Gastrocnemius medialis (tissue), 4 donors: ENCODE data around the gene SPACA9. TPM values are rescaled to one million over a fixed set of nuclear protein-coding genes. Genes with fewer than 3 reads are reported as not detected.

Experiments
- ATAC-seq, 2 donors: fragments of 150-250 bp; one replicate each; pipeline ENCODE4 v1.9.1; 2016
- DNase-seq, 2 donors: peaks; one replicate each; pipeline ENCODE4 v3.0.0-alpha.2; 2019
- H3K27ac ChIP-seq, 4 donors: fragments of 200-600 bp; sonication (generic); 1 replicate in 1 of 4; 2 replicates in 3 of 4; pipeline ENCODE4 v1.5.1; 2016 to 2018; ENCODE audit warnings: mild to moderate bottlenecking in 2 of 4, moderate library complexity in 1 of 4
- H3K27me3 ChIP-seq, 3 donors: fragments of 200-600 bp; sonication (generic) in 2 of 3; 1 replicate in 1 of 3; 2 replicates in 2 of 3; pipeline versions ENCODE4 v1.5.1 to v1.6.0; 2016 to 2019; ENCODE audit warnings: mild to moderate bottlenecking in 1 of 3, moderate library complexity in 1 of 3
- H3K36me3 ChIP-seq, 2 donors: fragments of 200-600 bp; sonication (generic) in 1 of 2; one replicate each; pipeline ENCODE4 v1.5.1; 2017 to 2018
- H3K4me1 ChIP-seq, 2 donors: fragments of 200-600 bp; sonication (generic) in 1 of 2; one replicate each; pipeline ENCODE4 v1.5.1; 2016 to 2017; ENCODE audit warnings: mild to moderate bottlenecking in 2 of 2
- H3K4me3 ChIP-seq, 4 donors: fragments of 200-600 bp; sonication (generic) in 3 of 4; 1 replicate in 1 of 4; 2 replicates in 3 of 4; pipeline ENCODE4 v1.5.1; 2016 to 2019; ENCODE audit warnings: mild to moderate bottlenecking in 2 of 4
- H3K9me3 ChIP-seq, 3 donors: fragments of 200-600 bp; sonication (generic) in 2 of 3; 1 replicate in 1 of 3; 2 replicates in 2 of 3; pipeline ENCODE4 v1.5.1; 2016 to 2019
- POLR2A ChIP-seq, 2 donors: fragments of 450-650 bp; IDR thresholded peaks; one replicate each; pipeline ENCODE4 v1.6.1; 2017; ENCODE audit warnings: antibody characterized with exemption in 2 of 2, mild to moderate bottlenecking in 2 of 2, moderate library complexity in 2 of 2
- in situ Hi-C, 4 donors: fragments of 200-750 bp; cut with MboI; loops; one replicate each; pipeline versions ENCODE4 v1.15.0 to v1.8.0; 2017; ENCODE audit warnings: low sequenced_read_pairs in 4 of 4
- intact Hi-C: fragments of 100-400 bp; cut with DNase I; formaldehyde crosslinking; loops from one replicate; pipeline ENCODE4 v1.15.1; 2023; ENCODE audit warnings: low total_unique reads
- total RNA-seq, 4 donors: library from RNA; depleted of rRNA; stranded (reverse); fragments of >200 nt; gene quantifications; one replicate each; pipeline versions ENCODE4 v1.1.0 to v1.2.3, GENCODE V29; 2016
- TF ChIP-seq, protein P1 (sequence below), 5 experiments: fragments of 450-650 bp in 3 of 5; fragments of 200-600 bp in 2 of 5; sonication (generic) in 2 of 5; IDR thresholded peaks in 4 of 5; conservative IDR thresholded peaks in 1 of 5; 1 replicate in 4 of 5; 2 replicates in 1 of 5; pipeline ENCODE4 v1.5.1; 2016 to 2019; ENCODE audit warnings: antibody characterized with exemption in 5 of 5, mild to moderate bottlenecking in 3 of 5, moderate library complexity in 3 of 5

Gene SPACA9
- total RNA-seq, 4 donors from 2014 or later: 0.24 to 2.5 (median 1.0) TPM

DNA sequence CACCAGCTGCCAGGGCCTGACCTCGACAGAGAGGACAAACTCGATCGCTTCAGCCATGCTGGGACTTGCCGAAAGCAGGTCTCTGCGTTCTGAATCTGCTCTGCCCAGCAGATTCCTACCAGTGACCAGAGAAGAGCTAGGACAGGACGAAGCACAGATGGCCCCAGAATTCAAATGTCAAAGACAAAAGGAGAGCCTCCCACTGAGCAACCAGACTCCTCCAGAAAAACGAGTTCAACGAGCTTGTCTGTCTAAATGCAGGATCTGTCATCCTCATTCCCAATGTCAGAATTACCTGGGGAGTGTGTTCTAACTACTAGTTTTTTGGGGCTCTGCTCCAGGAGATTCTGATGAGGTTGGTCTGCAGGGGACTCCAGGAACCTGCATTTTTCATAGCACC is 14.0 kb upstream of the SPACA9 start:
- TF ChIP-seq POLR2A (IDR thresholded peaks at IDR 0.05): no peak
- TF ChIP-seq, protein P1, sequence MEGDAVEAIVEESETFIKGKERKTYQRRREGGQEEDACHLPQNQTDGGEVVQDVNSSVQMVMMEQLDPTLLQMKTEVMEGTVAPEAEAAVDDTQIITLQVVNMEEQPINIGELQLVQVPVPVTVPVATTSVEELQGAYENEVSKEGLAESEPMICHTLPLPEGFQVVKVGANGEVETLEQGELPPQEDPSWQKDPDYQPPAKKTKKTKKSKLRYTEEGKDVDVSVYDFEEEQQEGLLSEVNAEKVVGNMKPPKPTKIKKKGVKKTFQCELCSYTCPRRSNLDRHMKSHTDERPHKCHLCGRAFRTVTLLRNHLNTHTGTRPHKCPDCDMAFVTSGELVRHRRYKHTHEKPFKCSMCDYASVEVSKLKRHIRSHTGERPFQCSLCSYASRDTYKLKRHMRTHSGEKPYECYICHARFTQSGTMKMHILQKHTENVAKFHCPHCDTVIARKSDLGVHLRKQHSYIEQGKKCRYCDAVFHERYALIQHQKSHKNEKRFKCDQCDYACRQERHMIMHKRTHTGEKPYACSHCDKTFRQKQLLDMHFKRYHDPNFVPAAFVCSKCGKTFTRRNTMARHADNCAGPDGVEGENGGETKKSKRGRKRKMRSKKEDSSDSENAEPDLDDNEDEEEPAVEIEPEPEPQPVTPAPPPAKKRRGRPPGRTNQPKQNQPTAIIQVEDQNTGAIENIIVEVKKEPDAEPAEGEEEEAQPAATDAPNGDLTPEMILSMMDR (IDR thresholded peaks at IDR 0.05 in 4 of 5, conservative IDR thresholded peaks at IDR 0.05 in 1 of 5): no peak
- no peaks in the 10 kb centered on the region for H3K36me3 ChIP-seq
- in situ Hi-C loops (no loop called here), intact Hi-C loops (no loop called here)
- ATAC-seq (no peak), DNase-seq (no peak)
- H3K4me3 ChIP-seq: no peak overlapping the region
- no peaks in the 10 kb centered on the region for H3K9me3 ChIP-seq
- no peaks in the 10 kb centered on the region for H3K4me1 ChIP-seq
- H3K27me3 ChIP-seq: no peaks in the 10 kb centered on the region
- H3K27ac ChIP-seq: no peak overlapping the region

DNA sequence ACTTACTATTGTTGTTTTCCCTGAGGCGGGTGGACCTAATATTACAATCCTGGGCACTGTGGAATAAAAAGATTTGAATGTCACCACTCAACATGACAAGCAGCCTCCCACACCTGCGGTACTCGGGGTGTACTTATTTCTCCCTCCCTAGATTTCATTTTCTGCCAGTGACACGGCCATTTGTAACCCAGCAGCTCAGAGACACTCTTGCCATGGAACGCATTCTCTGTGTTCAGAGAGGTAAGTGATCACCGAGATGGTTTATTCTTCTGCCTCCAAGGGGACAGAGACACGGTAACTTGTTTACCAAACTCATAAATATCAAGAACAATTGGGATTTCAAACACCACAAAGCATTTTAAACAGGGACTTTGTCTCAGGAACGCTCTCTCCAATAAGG is 11.8 kb upstream of the SPACA9 start:
- ATAC-seq: no peak
- no peaks in the 10 kb centered on the region for H3K9me3 ChIP-seq
- H3K4me3 ChIP-seq: no peak overlapping the region
- DNase-seq: no peak
- in situ Hi-C loops (no loop called here), intact Hi-C loops (no loop called here)
- H3K36me3 ChIP-seq: no peaks in the 10 kb centered on the region
- H3K27ac ChIP-seq: no peak overlapping the region
- H3K4me1 ChIP-seq: no peaks in the 10 kb centered on the region
- TF ChIP-seq POLR2A (IDR thresholded peaks at IDR 0.05): no peak
- TF ChIP-seq, protein P1 (IDR thresholded peaks at IDR 0.05 in 4 of 5, conservative IDR thresholded peaks at IDR 0.05 in 1 of 5): no peak
- peaks cover 0 to 3% (median 0%) of the 10 kb centered on the region in 3 donors for H3K27me3 ChIP-seq

DNA sequence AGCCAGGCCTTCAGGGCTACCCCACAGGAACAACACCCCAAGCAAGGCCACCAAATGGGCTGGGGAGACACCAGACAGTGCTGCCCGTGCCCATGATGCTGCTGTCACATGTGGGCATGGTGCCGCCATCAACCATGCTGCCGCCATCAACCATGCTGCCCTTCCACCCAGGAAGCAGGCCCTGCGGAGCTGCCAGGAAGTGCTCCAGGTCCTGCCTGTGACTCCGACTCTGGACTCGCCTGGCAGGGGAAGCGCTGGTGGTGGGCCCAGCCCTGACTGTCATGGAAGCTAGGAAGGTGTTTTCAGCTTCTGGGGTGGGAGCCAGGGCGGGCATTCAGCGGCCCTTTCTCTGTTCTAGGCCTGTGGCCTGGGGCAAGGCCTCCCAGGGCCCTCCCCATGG is 9.4 kb upstream of the SPACA9 start:
- no peak overlapping the region for H3K27ac ChIP-seq
- ATAC-seq (no peak), DNase-seq (no peak)
- TF ChIP-seq, protein P1 (IDR thresholded peaks at IDR 0.05 in 4 of 5, conservative IDR thresholded peaks at IDR 0.05 in 1 of 5): no peak
- TF ChIP-seq POLR2A (IDR thresholded peaks at IDR 0.05): no peak
- no peaks in the 10 kb centered on the region for H3K4me1 ChIP-seq
- in situ Hi-C loops (no loop called here), intact Hi-C loops (no loop called here)
- peaks cover 0 to 3% (median 0%) of the 10 kb centered on the region in 3 donors for H3K27me3 ChIP-seq
- no peaks in the 10 kb centered on the region for H3K36me3 ChIP-seq
- no peak overlapping the region for H3K4me3 ChIP-seq
- H3K9me3 ChIP-seq: no peaks in the 10 kb centered on the region

DNA sequence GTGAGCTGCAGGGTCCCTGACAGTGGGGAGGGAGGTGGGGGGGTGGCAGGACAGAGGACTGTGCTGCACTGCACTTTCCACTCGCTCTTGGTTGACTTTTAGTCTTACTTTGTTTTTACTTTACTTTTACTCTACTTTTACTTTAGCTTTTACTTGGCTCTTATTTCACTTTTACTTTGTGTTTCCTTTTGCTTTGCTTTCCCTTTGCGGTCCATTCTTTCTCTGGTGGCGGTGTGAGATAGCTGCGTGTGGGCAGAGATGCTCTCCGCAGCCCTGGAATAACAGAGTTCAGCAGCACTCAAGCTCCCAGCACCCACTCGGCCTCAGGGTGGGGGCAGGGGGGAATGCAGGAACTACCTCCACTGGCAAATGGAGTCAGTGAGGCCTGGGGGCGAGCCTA is 5.3 kb upstream of the SPACA9 start:
- in situ Hi-C loops: no loop called here
- intact Hi-C loops: no loop called here
- H3K4me1 ChIP-seq: peaks cover 0 to 5% of the 10 kb centered on the region in 2 donors
- no peak for ATAC-seq
- no peak overlapping the region for H3K4me3 ChIP-seq
- peaks cover 0 to 8% (median under 1%) of the 10 kb centered on the region in 3 donors for H3K27me3 ChIP-seq
- H3K27ac ChIP-seq: no peak overlapping the region
- DNase-seq: no peak
- H3K9me3 ChIP-seq: no peaks in the 10 kb centered on the region
- no peak for TF ChIP-seq POLR2A (IDR thresholded peaks at IDR 0.05)
- TF ChIP-seq, protein P1 (IDR thresholded peaks at IDR 0.05 in 4 of 5, conservative IDR thresholded peaks at IDR 0.05 in 1 of 5): no peak
- no peaks in the 10 kb centered on the region for H3K36me3 ChIP-seq

DNA sequence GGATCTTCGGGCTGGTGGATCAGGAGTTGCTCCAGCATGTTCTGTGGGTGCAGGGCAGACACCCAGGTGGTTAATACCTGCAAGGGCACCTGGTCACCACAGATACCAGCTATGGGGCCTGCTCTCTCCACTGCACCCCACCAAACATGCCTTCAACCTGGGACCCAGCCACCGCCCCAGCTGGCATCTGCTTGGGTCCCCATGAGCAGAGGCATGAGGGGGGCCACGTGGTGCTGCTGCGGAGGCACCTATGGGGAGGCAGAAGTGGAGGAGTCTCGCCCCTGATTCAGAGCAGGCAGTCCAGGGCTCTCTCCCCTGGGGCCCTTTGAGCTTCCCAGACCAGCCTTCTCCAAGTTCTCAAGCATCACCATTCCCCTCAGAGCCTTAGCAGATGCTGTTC is 3.5 kb upstream of the SPACA9 start:
- in situ Hi-C loops: no loop called here
- H3K27ac ChIP-seq: no peak overlapping the region
- no peak for DNase-seq
- H3K27me3 ChIP-seq: peaks cover 0 to 9% (median 5%) of the 10 kb centered on the region in 3 donors
- H3K4me3 ChIP-seq: no peak overlapping the region
- peaks cover 0 to 10% of the 10 kb centered on the region in 2 donors for H3K4me1 ChIP-seq
- intact Hi-C loops: no loop called here
- no peak for ATAC-seq
- no peak for TF ChIP-seq POLR2A (IDR thresholded peaks at IDR 0.05)
- TF ChIP-seq, protein P1 (IDR thresholded peaks at IDR 0.05 in 4 of 5, conservative IDR thresholded peaks at IDR 0.05 in 1 of 5): no peak
- H3K36me3 ChIP-seq: no peaks in the 10 kb centered on the region
- H3K9me3 ChIP-seq: no peaks in the 10 kb centered on the region
